Activated CD4-positive, alpha-beta T cell treated with anti-CD3 and anti-CD28 coated beads, Interleukin-2, amount 50 U/mL, for 1 hour (primary cell): Measurements from ENCODE around the gene GSTP1.

Experiments
- DNase-seq: peaks from one replicate; pipeline ENCODE4 v3.0.0-alpha.2; 2020

The GSTP1 gene

DNA sequence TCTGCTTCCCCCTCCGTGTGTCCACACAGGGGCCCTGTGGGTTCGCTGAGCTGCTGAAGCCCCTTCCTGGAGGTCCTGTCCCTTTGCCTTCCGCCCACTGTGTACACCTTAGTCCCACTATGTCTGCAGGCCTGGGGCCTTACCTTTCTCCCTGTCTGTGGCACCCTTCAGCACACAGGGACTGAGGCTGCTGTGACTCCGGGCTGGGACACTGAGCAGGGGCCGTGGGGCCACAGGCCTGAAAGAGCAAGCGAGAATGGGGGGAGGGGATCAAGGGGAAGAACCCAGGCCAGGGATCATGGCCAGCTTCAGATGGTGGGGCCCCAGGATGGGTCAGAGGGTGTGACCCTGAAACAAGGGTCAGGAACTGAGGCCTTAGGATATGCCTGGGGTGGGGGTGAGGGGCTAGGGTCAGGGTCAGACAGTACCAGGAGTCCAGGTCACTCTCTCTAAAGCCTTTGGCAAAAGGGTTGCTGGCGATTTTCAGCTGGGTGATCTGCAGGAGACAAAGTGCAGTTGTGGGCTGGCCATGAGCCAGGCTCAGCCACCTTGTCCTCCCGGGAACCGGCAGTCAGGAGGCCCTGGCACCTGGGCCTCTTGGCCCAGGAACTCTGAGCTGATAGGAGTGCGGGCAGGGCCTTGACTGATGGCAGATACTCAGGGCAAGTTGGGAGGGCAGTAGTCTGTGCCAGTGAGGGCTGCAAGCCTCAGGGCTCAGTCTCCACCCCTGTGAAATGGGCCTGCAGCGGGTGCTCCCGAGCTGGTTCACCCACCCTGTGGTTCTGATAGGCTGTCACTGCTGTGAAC is 48.8 kb downstream of the GSTP1 start:
- DNase-seq = no peak

DNA sequence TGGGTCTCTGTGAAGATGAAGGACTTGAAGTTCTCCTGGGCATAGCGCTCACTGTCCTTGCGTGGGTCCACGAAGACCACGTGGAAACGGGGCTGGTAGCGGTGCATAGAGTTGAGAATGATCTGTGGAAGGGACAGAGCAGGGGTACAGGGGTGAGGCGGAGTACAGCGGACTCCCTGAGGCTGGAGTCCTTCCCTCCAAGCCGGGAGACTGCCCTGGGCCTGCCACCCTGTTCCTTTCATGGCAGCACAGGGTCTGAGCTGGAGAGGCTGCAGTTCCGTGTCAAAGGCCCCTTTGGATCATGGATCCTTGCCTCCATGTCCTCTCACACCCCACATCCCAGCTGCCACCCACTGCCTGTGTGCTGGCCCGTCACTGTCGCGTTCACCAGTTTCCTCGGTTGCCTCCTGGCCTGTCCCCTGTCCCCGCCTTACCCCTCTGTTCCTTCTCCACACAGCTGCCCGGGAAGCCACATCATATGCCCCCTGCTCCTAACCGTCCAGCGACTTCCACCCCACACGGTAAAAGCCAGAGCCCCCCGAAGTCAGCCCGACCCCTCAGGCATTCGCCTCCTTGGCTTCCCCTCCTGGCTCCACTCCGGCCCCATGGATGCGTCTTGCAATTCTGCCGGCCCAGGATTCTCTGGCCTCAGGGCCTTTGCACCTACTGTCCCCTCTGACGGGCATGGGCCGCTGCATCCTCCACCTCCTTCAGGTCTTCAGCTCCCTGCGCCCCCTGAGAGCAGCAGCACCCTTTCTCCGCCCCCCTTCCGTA is 49.6 kb downstream of the GSTP1 start:
- DNase-seq = no peak

DNA sequence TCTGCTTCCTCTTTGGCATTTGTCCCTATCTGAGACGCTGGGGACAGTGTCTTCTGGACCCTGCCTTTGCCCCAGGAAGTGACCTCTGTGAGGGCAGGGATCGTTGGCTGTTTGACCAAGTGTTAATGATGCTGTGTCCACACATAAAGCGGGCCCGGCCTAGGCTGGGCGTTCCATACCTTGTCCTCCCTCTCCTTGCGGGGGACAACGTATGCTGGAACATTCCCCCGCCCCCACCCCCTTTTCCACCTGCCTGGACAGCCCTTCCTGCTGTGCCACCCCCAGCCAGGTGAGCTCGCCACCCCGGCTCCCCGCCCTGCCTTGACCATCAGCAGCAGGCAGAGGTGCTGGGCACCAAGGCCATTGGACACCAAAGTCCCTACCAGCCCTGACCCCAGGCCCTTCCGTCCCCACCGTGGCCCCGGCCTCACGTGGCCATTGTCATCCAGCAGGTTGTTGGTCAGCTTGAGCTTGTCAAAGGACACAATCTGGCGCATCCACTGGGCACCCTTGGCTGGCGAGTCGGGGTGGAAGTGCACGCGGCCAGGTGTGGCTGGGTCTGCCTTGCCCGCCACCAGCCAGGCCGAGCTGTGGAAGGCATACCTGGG is 50.2 kb downstream of the GSTP1 start:
- no peak for DNase-seq

DNA sequence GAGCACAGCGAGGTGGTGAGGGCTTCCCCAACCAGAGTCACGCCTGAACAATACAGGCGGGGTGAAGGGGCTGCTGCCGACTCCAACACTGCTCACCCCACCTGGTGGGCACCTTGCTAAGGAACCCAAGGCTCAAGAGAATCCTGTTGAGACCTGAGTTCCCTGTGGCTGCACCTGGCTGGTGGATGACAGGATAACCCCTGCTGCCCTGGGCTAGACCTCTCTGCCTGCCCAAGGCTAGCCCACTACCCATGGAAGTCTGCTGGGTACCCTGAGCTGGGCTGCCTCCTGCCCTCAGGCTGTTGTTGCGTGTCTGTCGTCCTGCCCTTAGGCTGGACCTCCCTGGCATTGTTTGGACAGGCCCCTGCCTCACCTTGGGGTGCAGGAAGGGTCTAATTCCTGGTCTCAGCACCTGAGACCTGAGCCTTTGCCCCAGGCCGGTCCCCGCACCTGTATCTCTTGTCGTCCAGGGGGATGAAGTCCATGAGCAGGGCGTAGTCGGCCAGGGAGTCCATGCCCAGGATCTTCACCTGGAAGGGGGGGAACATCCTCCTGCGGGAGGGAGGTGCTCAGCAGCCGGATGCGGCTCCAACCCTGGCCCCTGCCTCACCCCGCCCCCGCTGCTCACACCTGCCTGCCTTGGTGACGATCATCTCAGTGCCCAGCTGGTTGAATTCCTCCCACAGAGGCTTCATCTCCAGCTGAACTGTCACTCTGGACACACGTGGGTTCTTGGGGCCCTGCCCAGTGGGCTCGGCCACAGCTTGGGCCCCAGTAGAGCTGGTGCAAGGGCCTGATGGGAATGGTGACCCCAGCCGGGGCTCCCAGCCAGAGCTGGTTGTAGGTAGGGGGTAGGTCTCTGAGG is 51.0 kb downstream of the GSTP1 start:
- DNase-seq = no peak

DNA sequence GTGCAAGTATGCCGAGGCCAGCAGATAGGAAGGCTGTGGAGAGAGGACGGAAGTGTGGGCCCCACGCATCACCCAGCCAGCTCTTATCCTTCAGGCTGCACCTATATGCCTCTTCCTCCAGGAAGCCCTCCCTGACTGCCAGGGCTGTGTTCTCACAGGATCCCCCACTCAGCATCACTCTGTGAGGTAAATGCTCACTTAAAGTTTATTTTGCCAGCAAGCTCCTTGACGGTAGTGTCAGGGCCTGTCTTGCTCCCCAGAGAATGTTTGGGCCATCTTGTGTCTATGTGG is 51.6 kb downstream of the GSTP1 start:
- no peak for DNase-seq
